Smooth muscle cell (in vitro differentiated cells): ENCODE data around the gene PDE6G. TPM values are rescaled to one million over a fixed set of nuclear protein-coding genes. Genes with fewer than 3 reads are reported as not detected.

Experiments
- DNase-seq: peaks from one replicate; lab custom pipeline; 2025; ENCODE audit not compliant: unreplicated experiment; lab: John Stamatoyannopoulos, UW
- H2AFZ ChIP-seq: fragments of 200-600 bp; sonication (generic); 2 replicates; pipeline ENCODE4 v1.6.0; 2016; ENCODE audit warnings: antibody characterized with exemption, low read depth, mild to moderate bottlenecking
- H3F3A ChIP-seq: fragments of 200-600 bp; sonication (generic); 2 replicates; pipeline ENCODE4 v1.6.0; 2017; ENCODE audit warnings: antibody characterized with exemption, low read depth
- H3K27ac ChIP-seq: fragments of 200-600 bp; sonication (generic); 2 replicates; pipeline ENCODE4 v1.5.1; 2016; ENCODE audit warnings: low read depth, mild to moderate bottlenecking
- H3K27me3 ChIP-seq: fragments of 200-600 bp; sonication (generic); 2 replicates; pipeline ENCODE4 v1.6.1; 2016; ENCODE audit warnings: low read depth, mild to moderate bottlenecking
- H3K36me3 ChIP-seq: fragments of 200-600 bp; sonication (generic); 2 replicates; pipeline ENCODE4 v1.5.1; 2016; ENCODE audit warnings: low read depth
- H3K4me1 ChIP-seq: fragments of 200-600 bp; sonication (generic); 2 replicates; pipeline ENCODE4 v1.5.1; 2016; ENCODE audit warnings: low read depth
- H3K4me2 ChIP-seq: fragments of 200-600 bp; sonication (generic); 2 replicates; pipeline ENCODE4 v1.6.0; 2016; ENCODE audit warnings: mild to moderate bottlenecking
- H3K4me3 ChIP-seq: fragments of 200-600 bp; sonication (generic); 2 replicates; pipeline ENCODE4 v1.5.1; 2016; ENCODE audit warnings: mild to moderate bottlenecking
- H3K79me2 ChIP-seq: fragments of 200-600 bp; sonication (generic); 2 replicates; pipeline ENCODE4 v1.6.0; 2016; ENCODE audit warnings: low read depth, mild to moderate bottlenecking
- H3K9ac ChIP-seq: fragments of 200-600 bp; sonication (generic); 2 replicates; pipeline ENCODE4 v1.6.0; 2016; ENCODE audit warnings: low read depth
- H3K9me3 ChIP-seq: fragments of 200-600 bp; sonication (generic); replicated peaks from 2 replicates; pipeline ENCODE4 v1.5.1; 2016; ENCODE audit warnings: low read depth
- H4K20me1 ChIP-seq: fragments of 200-600 bp; sonication (generic); 2 replicates; pipeline ENCODE4 v1.6.0; 2016; ENCODE audit warnings: low read depth
- WGBS: methylation state at CpG from one replicate; pipeline ENCODE4 v1.1.7; 2016; ENCODE audit warnings: low lambda C conversion rate; 5-methylcytosine and 5-hydroxymethylcytosine counted together
- polyA plus RNA-seq: library from polyadenylated mRNA; unstranded; fragments of >200 nt; fragmentation: Nextera tagmentation; extraction: Ambion mirVana; gene quantifications from 2 replicates; pipeline ENCODE4 v1.2.1, GENCODE V29; 2016
- total RNA-seq: library from RNA; depleted of rRNA; stranded (reverse); fragments of >200 nt; gene quantifications from 2 replicates; pipeline ENCODE4 v1.2.3, GENCODE V29; 2014
- TF ChIP-seq, protein P1 (sequence below): fragments of 200-600 bp; sonication (generic); IDR thresholded peaks from 2 replicates; pipeline ENCODE4 v1.5.1; 2017; ENCODE audit warnings: borderline replicate concordance, mild to moderate bottlenecking, antibody characterized with exemption; ENCODE audit not compliant: insufficient read depth, poor library complexity, severe bottlenecking

PDE6G gene
- total and polyA plus RNA-seq, 2 experiments from 2014 or later: 3.2 to 14.5 TPM

DNA sequence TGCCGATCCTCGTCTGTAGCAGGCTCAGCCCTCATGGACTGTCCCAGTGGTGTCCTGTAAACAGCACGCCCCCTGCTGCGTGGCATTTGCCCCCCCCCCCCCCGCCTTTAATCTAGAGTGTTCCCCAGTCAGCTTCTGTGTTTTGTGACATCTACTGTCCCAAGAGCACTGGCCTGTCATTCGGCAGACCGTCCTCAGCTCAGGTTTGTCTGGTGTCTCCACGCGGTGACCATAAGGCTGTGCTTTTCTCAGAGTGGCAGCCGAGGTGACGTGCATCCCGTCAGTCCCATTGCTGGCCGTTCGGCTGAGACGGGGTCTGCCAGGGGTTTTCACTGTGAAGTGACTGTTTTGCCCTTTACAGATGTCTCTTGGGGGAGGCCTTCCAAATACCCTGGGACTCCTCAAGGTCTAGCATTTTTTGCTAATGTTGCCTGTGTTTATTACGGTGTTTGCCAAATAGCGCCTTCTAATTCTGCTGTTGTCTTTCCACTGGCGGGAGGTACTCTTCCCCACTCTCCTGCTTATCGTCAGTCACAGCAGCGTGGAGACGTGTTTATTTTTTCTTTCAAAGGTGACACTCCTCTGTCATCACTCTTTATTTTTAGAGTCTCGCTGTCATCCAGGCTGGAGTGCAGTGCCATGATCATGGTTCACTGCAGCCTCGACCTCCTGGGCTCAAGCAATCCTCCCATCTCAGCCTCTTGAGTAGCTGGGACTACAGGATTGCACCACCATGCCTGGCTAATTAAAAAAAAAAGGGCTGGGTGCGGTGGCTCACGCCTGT lies 41.1 kb upstream of the PDE6G start:
- peaks cover 3% of the 10 kb centered on the region for H3F3A ChIP-seq
- TF ChIP-seq, protein P1, sequence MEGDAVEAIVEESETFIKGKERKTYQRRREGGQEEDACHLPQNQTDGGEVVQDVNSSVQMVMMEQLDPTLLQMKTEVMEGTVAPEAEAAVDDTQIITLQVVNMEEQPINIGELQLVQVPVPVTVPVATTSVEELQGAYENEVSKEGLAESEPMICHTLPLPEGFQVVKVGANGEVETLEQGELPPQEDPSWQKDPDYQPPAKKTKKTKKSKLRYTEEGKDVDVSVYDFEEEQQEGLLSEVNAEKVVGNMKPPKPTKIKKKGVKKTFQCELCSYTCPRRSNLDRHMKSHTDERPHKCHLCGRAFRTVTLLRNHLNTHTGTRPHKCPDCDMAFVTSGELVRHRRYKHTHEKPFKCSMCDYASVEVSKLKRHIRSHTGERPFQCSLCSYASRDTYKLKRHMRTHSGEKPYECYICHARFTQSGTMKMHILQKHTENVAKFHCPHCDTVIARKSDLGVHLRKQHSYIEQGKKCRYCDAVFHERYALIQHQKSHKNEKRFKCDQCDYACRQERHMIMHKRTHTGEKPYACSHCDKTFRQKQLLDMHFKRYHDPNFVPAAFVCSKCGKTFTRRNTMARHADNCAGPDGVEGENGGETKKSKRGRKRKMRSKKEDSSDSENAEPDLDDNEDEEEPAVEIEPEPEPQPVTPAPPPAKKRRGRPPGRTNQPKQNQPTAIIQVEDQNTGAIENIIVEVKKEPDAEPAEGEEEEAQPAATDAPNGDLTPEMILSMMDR: no peak
- H3K36me3 ChIP-seq: no peaks in the 10 kb centered on the region
- peaks cover 50% of the 10 kb centered on the region for H3K79me2 ChIP-seq
- H3K4me1 ChIP-seq: peaks cover 9% of the 10 kb centered on the region
- no peaks in the 10 kb centered on the region for H3K9me3 ChIP-seq
- no peak overlapping the region for H3K9ac ChIP-seq
- no peak overlapping the region for H2AFZ ChIP-seq
- H3K4me2 ChIP-seq: no peak overlapping the region
- peaks cover 56% of the 10 kb centered on the region for H4K20me1 ChIP-seq
- no peak for DNase-seq
- no peaks in the 10 kb centered on the region for H3K27me3 ChIP-seq
- H3K4me3 ChIP-seq: no peak overlapping the region
- no peak overlapping the region for H3K27ac ChIP-seq
- WGBS: 93% methylated on average over 25 of the region's 25 CpGs

DNA sequence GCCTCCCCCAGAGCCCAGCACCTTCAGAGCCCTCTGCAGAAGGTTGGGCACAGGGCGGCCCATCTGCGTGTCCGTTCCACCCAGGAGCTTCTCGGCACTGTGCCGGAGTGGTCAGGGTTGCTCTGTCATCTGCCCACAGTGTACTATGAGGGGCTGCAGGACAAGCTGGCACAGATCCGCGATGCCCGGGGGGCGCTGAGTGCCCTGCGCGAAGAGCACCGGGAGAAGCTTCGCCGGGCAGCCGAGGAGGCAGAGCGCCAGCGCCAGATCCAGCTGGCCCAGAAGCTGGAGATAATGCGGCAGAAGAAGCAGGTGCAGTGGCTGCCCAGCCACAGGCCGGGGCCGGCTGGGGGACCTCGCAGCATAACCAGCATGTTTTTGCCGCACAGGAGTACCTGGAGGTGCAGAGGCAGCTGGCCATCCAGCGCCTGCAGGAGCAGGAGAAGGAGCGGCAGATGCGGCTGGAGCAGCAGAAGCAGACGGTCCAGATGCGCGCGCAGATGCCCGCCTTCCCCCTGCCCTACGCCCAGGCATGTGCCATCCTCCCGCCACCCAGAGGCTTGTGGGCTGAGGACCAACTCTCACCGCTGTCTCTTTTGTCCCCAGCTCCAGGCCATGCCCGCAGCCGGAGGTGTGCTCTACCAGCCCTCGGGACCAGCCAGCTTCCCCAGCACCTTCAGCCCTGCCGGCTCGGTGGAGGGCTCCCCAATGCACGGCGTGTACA lies 40.0 kb upstream of the PDE6G start:
- Histone ChIP-seq H3K9ac (no peak overlapping the region), H4K20me1 (peaks cover 56% of the 10 kb centered on the region), H3K79me2 (peaks cover 40% of the 10 kb centered on the region), H3K4me3 (no peak overlapping the region), H3K36me3 (no peaks in the 10 kb centered on the region), H3F3A (peaks cover 3% of the 10 kb centered on the region), H3K4me1 (no peaks in the 10 kb centered on the region), H3K27me3 (no peaks in the 10 kb centered on the region), H3K9me3 (no peaks in the 10 kb centered on the region), H2AFZ (no peak overlapping the region), H3K27ac (no peak overlapping the region), H3K4me2 (no peak overlapping the region)
- WGBS: 98% methylated on average over 32 of the region's 40 CpGs
- TF ChIP-seq, protein P1: no peak
- DNase-seq: no peak

GRCh38 chr17:81695801-81696200 lies 39.5 kb upstream of the PDE6G start:
- WGBS: 89% methylated on average over 22 of the region's 22 CpGs
- Histone ChIP-seq H3K27me3 (no peaks in the 10 kb centered on the region), H3K9ac (no peak overlapping the region), H3K27ac (no peak overlapping the region), H3K79me2 (peaks cover 34% of the 10 kb centered on the region), H4K20me1 (peaks cover 55% of the 10 kb centered on the region), H3K4me1 (no peaks in the 10 kb centered on the region), H2AFZ (no peak overlapping the region), H3K36me3 (no peaks in the 10 kb centered on the region), H3K4me2 (no peak overlapping the region), H3K9me3 (no peaks in the 10 kb centered on the region), H3F3A (peaks cover 3% of the 10 kb centered on the region), H3K4me3 (no peak overlapping the region)
- no peak for DNase-seq
- TF ChIP-seq, protein P1: no peak
